GM12878 (cell line): ENCODE data around the gene NADSYN1. TPM values are rescaled to one million over a fixed set of nuclear protein-coding genes. Genes with fewer than 3 reads are reported as not detected.
"Not testable (repeated sequence)": the region's sequence is repeated elsewhere in the genome, so short reads cannot be mapped to it uniquely, and the experiment has no call there.

ENCODE experiments used
- ATAC-seq: fragments of 200-7000 bp; cut with Tn5 transposase; 3 replicates; pipeline ENCODE4 v1.9.1; 2020; ENCODE audit warnings: mild to moderate bottlenecking, moderate library complexity
- BruUV-seq: library from RNA; stranded (reverse); fragments of 400-500 nt; replicated peaks from 2 replicates; lab custom pipeline; 2021; lab: Mats Ljungman, UMichigan
- CTCF ChIA-PET: fragments of 300-600 bp; sonication (Branson Sonifier 250); formaldehyde crosslinking; extraction: SDS; loops from one replicate; lab custom pipeline; 2021; ENCODE audit warnings: inconsistent platforms; lab: Yijun Ruan, JAX
- POLR2A ChIA-PET: fragments of 350-600 bp; formaldehyde crosslinking; extraction: SDS; loops from one replicate; lab custom pipeline; 2021; ENCODE audit warnings: inconsistent platforms; lab: Charles Lee
- RAD21 ChIA-PET: fragments of 300-600 bp; sonication (Branson Sonifier 250); formaldehyde crosslinking; loops from one replicate; lab custom pipeline; 2023; ENCODE audit warnings: antibody characterized with exemption; ENCODE audit not compliant: unreplicated experiment; lab: Charles Lee
- SMC1A ChIA-PET: fragments of 300-600 bp; sonication (Branson Sonifier 250); formaldehyde crosslinking; loops from one replicate; lab custom pipeline; 2023; ENCODE audit not compliant: unreplicated experiment, uncharacterized antibody; lab: Charles Lee
- DNase-seq: peaks from one replicate; pipeline ENCODE4 v3.0.0-alpha.2; 2011; ENCODE audit warnings: low read depth, low spot score
- FAIRE-seq: peaks from 3 replicates; lab custom pipeline; 2011; peaks lifted over from hg19 to GRCh38; lab: Jason Lieb, UNC
- H2AFZ ChIP-seq: 2 replicates; pipeline ENCODE4 v1.6.0; 2011; ENCODE audit warnings: low read depth, low read length, control low read depth; ENCODE audit not compliant: control insufficient read depth
- H3K27ac ChIP-seq: 2 replicates; pipeline ENCODE4 v1.5.1; 2011; ENCODE audit warnings: control low read depth; ENCODE audit not compliant: control insufficient read depth, insufficient read depth
- H3K27me3 ChIP-seq, 2 experiments: replicated peaks in 1 of 2; 2 replicates each; pipeline versions ENCODE4 v1.6.0 to v1.6.1; 2011; ENCODE audit warnings: low read length in 1 of 2; ENCODE audit not compliant: control insufficient read depth in 2 of 2, insufficient read depth in 2 of 2
- H3K36me3 ChIP-seq, 2 experiments: 2 replicates each; pipeline ENCODE4 v1.5.1; 2011; ENCODE audit warnings: low read length in 1 of 2; ENCODE audit not compliant: control insufficient read depth in 2 of 2, insufficient read depth in 2 of 2
- H3K4me1 ChIP-seq: 2 replicates; pipeline ENCODE4 v1.6.1; 2011; ENCODE audit warnings: mild to moderate bottlenecking, low read length, moderate library complexity, mixed read lengths; ENCODE audit not compliant: control insufficient read depth, insufficient read depth
- H3K4me2 ChIP-seq: 2 replicates; pipeline ENCODE4 v1.6.0; 2011; ENCODE audit warnings: control low read depth; ENCODE audit not compliant: control insufficient read depth, insufficient read depth
- H3K4me3 ChIP-seq: fragments of 200-600 bp; sonication (generic); 2 replicates; pipeline ENCODE4 v1.5.1; 2016
- H3K79me2 ChIP-seq: 2 replicates; pipeline ENCODE4 v1.6.0; 2011; ENCODE audit warnings: low read length; ENCODE audit not compliant: control insufficient read depth, insufficient read depth
- H3K9ac ChIP-seq: 2 replicates; pipeline ENCODE4 v1.8.0; 2011; ENCODE audit warnings: low read length, control low read depth, mixed read lengths; ENCODE audit not compliant: control insufficient read depth, insufficient read depth
- H3K9me3 ChIP-seq: replicated peaks from 3 replicates; pipeline ENCODE4 v1.5.1; 2011; ENCODE audit warnings: mild to moderate bottlenecking, low read length; ENCODE audit not compliant: control insufficient read depth, insufficient read depth
- H4K20me1 ChIP-seq: 2 replicates; pipeline ENCODE4 v1.6.0; 2011; ENCODE audit not compliant: control insufficient read depth, insufficient read depth
- CEBPB ChIP-seq, 2 experiments: fragments of 150-350 bp in 1 of 2; IDR thresholded peaks; 2 replicates each; pipeline ENCODE4 v1.6.1; 2012 to 2014; ENCODE audit warnings: low read depth in 2 of 2, low read length in 2 of 2, borderline replicate concordance in 1 of 2, inconsistent platforms in 1 of 2
- JUND ChIP-seq: IDR thresholded peaks from 2 replicates; pipeline ENCODE4 v1.6.1; 2012; ENCODE audit warnings: low read depth, mild to moderate bottlenecking, low read length, improper control_type of control experiment, moderate library complexity
- SKIL ChIP-seq: fragments of 450-650 bp; IDR thresholded peaks from 2 replicates; pipeline ENCODE4 v1.6.1; 2017; ENCODE audit warnings: mild to moderate bottlenecking, low read depth, inconsistent platforms; ENCODE audit not compliant: poor library complexity, severe bottlenecking
- whole genome bisulfite sequencing: methylation state at CpG from one replicate; pipeline ENCODE4 v1.1.6; 2016; ENCODE audit warnings: low lambda C conversion rate; ENCODE audit not compliant: insufficient replicate concordance, insufficient coverage; ENCODE audit errors: missing lambda C conversion rate; 5-methylcytosine and 5-hydroxymethylcytosine counted together
- in situ Hi-C: fragments of 300-500 bp; cut with MboI; formaldehyde crosslinking; loops from 9 replicates; pipeline ENCODE4 v1.14.3; 2018; ENCODE audit warnings: mixed read lengths
- intact Hi-C: fragments of 100-400 bp; cut with micrococcal nuclease; formaldehyde crosslinking; loops from one replicate; pipeline ENCODE4 v1.14.2; 2022; ENCODE audit not compliant: unreplicated experiment
- polyA plus RNA-seq, 11 experiments: library from polyadenylated mRNA; depleted of rRNA in 4 of 11; unstranded in 6 of 11; stranded (reverse) in 5 of 11; fragments of >200 nt; fragmentation: Nextera tagmentation in 4 of 11; fragmentation: Illumina TruSeq in 1 of 11; extraction: Ambion mirVana in 4 of 11; extraction: Trizol in 1 of 11; gene quantifications; 1 replicate in 1 of 11; 2 replicates in 10 of 11; pipeline versions ENCODE4 v1.2.1 to v1.2.3, GENCODE V29; 2011 to 2016; ENCODE audit warnings: inconsistent platforms in 2 of 11, missing spikeins in 2 of 11, low read depth in 1 of 11
- total RNA-seq, 4 experiments: library from RNA; depleted of rRNA in 3 of 4; stranded (reverse); fragments of >200 nt in 3 of 4; fragmentation: Illumina TruSeq in 1 of 4; extraction: Trizol in 1 of 4; gene quantifications; 2 replicates each; pipeline versions ENCODE4 v1.2.1 to v1.2.3, GENCODE V29; 2013 to 2021
- TF ChIP-seq, protein P1 (sequence below): fragments of 450-650 bp; IDR thresholded peaks from 2 replicates; pipeline ENCODE4 v1.6.1; 2017; ENCODE audit warnings: mild to moderate bottlenecking

Gene NADSYN1
- total and polyA plus RNA-seq, 10 of the 15 experiments (the other 5 are each of a cell fraction or from before 2014, with no cell fraction given): 12.2 to 90.2 (median 69.5) TPM

- WGBS: 37% methylated on average over 2 of the region's 2 CpGs
- DNase-seq (no peak), FAIRE-seq (no peak), ATAC-seq (no peak)
- ChIA-PET SMC1A (no interaction called here), CTCF (no interaction called here), POLR2A (no interaction called here), RAD21 (no interaction called here)
- in situ Hi-C loops (no loop called here), intact Hi-C loops (no loop called here)
- Histone ChIP-seq H3K27ac (no peak overlapping the region), H3K4me2 (no peak overlapping the region), H2AFZ (no peak overlapping the region), H3K9me3 (no peaks in the 10 kb centered on the region; the same call in 2 of the 3 replicates), H3K4me1 (peaks cover 4% of the 10 kb centered on the region; the same call in 1 of the 2 replicates), H3K9ac (no peak overlapping the region), H4K20me1 (no peaks in the 10 kb centered on the region), H3K27me3 (no peaks in the 10 kb centered on the region), H3K4me3 (no peak overlapping the region), H3K36me3 (no peaks in the 10 kb centered on the region), H3K79me2 (no peaks in the 10 kb centered on the region)
- no TSS peak for BruUV-seq
- TF ChIP-seq, protein P1, sequence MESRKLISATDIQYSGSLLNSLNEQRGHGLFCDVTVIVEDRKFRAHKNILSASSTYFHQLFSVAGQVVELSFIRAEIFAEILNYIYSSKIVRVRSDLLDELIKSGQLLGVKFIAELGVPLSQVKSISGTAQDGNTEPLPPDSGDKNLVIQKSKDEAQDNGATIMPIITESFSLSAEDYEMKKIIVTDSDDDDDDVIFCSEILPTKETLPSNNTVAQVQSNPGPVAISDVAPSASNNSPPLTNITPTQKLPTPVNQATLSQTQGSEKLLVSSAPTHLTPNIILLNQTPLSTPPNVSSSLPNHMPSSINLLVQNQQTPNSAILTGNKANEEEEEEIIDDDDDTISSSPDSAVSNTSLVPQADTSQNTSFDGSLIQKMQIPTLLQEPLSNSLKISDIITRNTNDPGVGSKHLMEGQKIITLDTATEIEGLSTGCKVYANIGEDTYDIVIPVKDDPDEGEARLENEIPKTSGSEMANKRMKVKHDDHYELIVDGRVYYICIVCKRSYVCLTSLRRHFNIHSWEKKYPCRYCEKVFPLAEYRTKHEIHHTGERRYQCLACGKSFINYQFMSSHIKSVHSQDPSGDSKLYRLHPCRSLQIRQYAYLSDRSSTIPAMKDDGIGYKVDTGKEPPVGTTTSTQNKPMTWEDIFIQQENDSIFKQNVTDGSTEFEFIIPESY: no peak
- TF ChIP-seq SKIL: no peak
- no peak for TF ChIP-seq JUND
- no peak for TF ChIP-seq CEBPB (IDR thresholded peaks at IDR 0.05; ENCODE audit: borderline replicate concordance in 1 of 2, low read depth in 2 of 2, low read length in 2 of 2)
Observed at GRCh38 chr11:71525938-71526495, 73.0 kb downstream of the NADSYN1 start.

GRCh38 chr11:71526796-71527575 lies 74.0 kb downstream of the NADSYN1 start, which contains the start of gene KRTAP5-7:
KRTAP5-7 (plus strand) TSS chr11:71527267; CDS start chr11:71527301, 34 bp downstream.
- FAIRE-seq, H3K9me3 ChIP-seq, DNase-seq, H4K20me1 ChIP-seq, intact Hi-C loops, H3K4me3 ChIP-seq, CTCF ChIA-PET, H3K79me2 ChIP-seq, H3K36me3 ChIP-seq, H3K4me1 ChIP-seq, RAD21 ChIA-PET, H3K9ac ChIP-seq, in situ Hi-C loops, H3K4me2 ChIP-seq, SMC1A ChIA-PET, H3K27ac ChIP-seq, H2AFZ ChIP-seq, H3K27me3 ChIP-seq, ATAC-seq, BruUV-seq, POLR2A ChIA-PET: not testable (repeated sequence)
- WGBS: 40% methylated on average over 9 of the region's 10 CpGs
